GM12875 (cell line): ENCODE measurements around the gene SNED1.

ENCODE experiments used
- H3K4me3 ChIP-seq: one replicate; pipeline ENCODE4 v1.5.1; 2011; ENCODE audit warnings: low read depth, low read length, control low read depth
- CTCF ChIP-seq: IDR thresholded peaks from 2 replicates; pipeline ENCODE4 v1.5.1; 2011; ENCODE audit warnings: low read depth, mild to moderate bottlenecking, control low read depth, inconsistent platforms, low read length, moderate library complexity, borderline replicate concordance; ENCODE audit not compliant: insufficient read depth

The SNED1 gene

GRCh38 chr2:240982821-240983281 lies 15.6 kb upstream of the SNED1 start:
- H3K4me3 ChIP-seq, result no peak overlapping the region
- TF ChIP-seq CTCF, result no peak

- peak; percentile 94 for TF ChIP-seq CTCF
- no peak overlapping the region for H3K4me3 ChIP-seq
These were observed 14.9 kb upstream of the SNED1 start for GRCh38 chr2:240983361-240983995.

GRCh38 chr2:240983996-240984498 lies 14.4 kb upstream of the SNED1 start:
- TF ChIP-seq CTCF, result no peak
- H3K4me3 ChIP-seq, result no peak overlapping the region

- TF ChIP-seq CTCF, result no peak
- H3K4me3 ChIP-seq, result no peak overlapping the region
These were observed 12.3 kb upstream of the SNED1 start for GRCh38 chr2:240985881-240986786.

GRCh38 chr2:240986787-240987411 lies 11.5 kb upstream of the SNED1 start:
- TF ChIP-seq CTCF, result no peak
- H3K4me3 ChIP-seq, result no peak overlapping the region

GRCh38 chr2:240987588-240987987 lies 10.8 kb upstream of the SNED1 start:
- TF ChIP-seq CTCF, result no peak
- H3K4me3 ChIP-seq, result no peak overlapping the region

GRCh38 chr2:240988146-240988545 lies 10.3 kb upstream of the SNED1 start:
- TF ChIP-seq CTCF, result no peak
- no peak overlapping the region for H3K4me3 ChIP-seq
